Gastroesophageal sphincter (tissue), 4 donors: Measurements from ENCODE around the gene AXIN1. TPM values are rescaled to one million over a fixed set of nuclear protein-coding genes. Genes with fewer than 3 reads are reported as not detected.

Experiments
- ATAC-seq: fragments of 150-250 bp; one replicate; pipeline ENCODE4 v1.9.1; 2016; ENCODE audit warnings: mild to moderate bottlenecking, moderate library complexity
- H3K27ac ChIP-seq, 4 donors: fragments of 200-600 bp; sonication (generic) in 3 of 4; 1 replicate in 3 of 4; 2 replicates in 1 of 4; pipeline ENCODE4 v1.5.1; 2016 to 2019
- H3K27me3 ChIP-seq: fragments of 200-600 bp; sonication (generic); one replicate; pipeline ENCODE4 v1.5.1; 2019
- H3K36me3 ChIP-seq, 2 donors: fragments of 200-600 bp; sonication (generic); one replicate each; pipeline ENCODE4 v1.5.1; 2019; ENCODE audit warnings: control low read depth in 1 of 2
- H3K4me1 ChIP-seq, 3 donors: fragments of 200-600 bp; sonication (generic); 1 replicate in 2 of 3; 2 replicates in 1 of 3; pipeline ENCODE4 v1.5.1; 2016 to 2019; ENCODE audit warnings: control low read depth in 2 of 3
- H3K4me3 ChIP-seq, 2 donors: fragments of 200-600 bp; sonication (generic); one replicate each; pipeline ENCODE4 v1.5.1; 2019; ENCODE audit warnings: mild to moderate bottlenecking in 1 of 2, moderate library complexity in 1 of 2
- H3K9me3 ChIP-seq, 3 donors: fragments of 200-600 bp; sonication (generic); one replicate each; pipeline ENCODE4 v1.5.1; 2017 to 2019; ENCODE audit warnings: control low read depth in 2 of 3
- EP300 ChIP-seq: sonication (generic); formaldehyde crosslinking; IDR thresholded peaks from one replicate; pipeline ENCODE4 v1.6.1; 2017; ENCODE audit warnings: antibody characterized with exemption, mild to moderate bottlenecking
- POLR2A ChIP-seq, 2 donors: fragments of 450-650 bp; IDR thresholded peaks; one replicate each; pipeline ENCODE4 v1.6.1; 2017; ENCODE audit warnings: antibody characterized with exemption in 2 of 2, mild to moderate bottlenecking in 2 of 2, moderate library complexity in 1 of 2
- POLR2AphosphoS5 ChIP-seq: sonication (generic); formaldehyde crosslinking; IDR thresholded peaks from one replicate; pipeline ENCODE4 v1.6.1; 2017; ENCODE audit warnings: antibody characterized with exemption
- WGBS, 2 donors: methylation state at CpG; one replicate each; pipeline ENCODE4 v1.1.5; 2018; ENCODE audit warnings: low coverage in 1 of 2; 5-methylcytosine and 5-hydroxymethylcytosine counted together
- total RNA-seq, 4 donors: library from RNA; depleted of rRNA; stranded (reverse); fragments of >200 nt; gene quantifications; one replicate each; pipeline ENCODE4 v1.1.0, GENCODE V29; 2016
- TF ChIP-seq, protein P1 (sequence below), 4 experiments: fragments of 200-600 bp in 2 of 4; fragments of 450-650 bp in 2 of 4; sonication (generic) in 1 of 4; IDR thresholded peaks; one replicate each; pipeline ENCODE4 v1.5.1; 2017 to 2019; ENCODE audit warnings: antibody characterized with exemption in 4 of 4, mild to moderate bottlenecking in 2 of 4, moderate library complexity in 2 of 4

Gene AXIN1
- total RNA-seq, 4 donors from 2014 or later, result 26.0 to 58.8 (median 32.9) TPM

DNA sequence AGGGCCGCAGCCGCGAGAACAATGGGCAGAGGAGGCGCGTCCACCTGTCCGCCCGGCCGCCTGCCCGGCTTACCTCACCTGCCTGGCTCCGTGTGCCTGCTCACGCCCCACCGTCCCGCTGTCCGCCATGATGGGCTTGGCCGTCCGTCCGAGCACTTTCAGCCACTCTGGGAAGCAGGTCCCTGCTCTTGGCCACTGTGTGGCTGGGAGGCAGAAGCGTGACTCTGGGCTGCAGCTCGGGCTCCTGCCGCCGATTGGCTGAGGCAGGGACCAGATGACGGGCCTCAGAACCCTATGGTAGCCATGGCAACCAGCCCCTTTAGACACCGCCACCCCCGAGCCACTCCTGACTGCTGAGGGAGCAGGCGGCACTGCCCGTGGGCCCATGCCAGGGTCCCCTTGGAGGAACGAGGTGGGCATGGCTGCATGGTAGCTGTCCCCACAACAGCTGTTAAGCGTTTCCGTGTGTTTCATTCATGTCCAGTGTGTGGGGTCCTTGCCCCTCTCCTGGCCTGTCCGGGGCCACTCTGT is 8.9 kb upstream of the AXIN1 start:
- Histone ChIP-seq H3K27ac (no peak overlapping the region), H3K27me3 (peaks cover 38% of the 10 kb centered on the region), H3K4me1 (peaks cover 0 to 8% (median 0%) of the 10 kb centered on the region in 3 donors), H3K36me3 (peaks cover 0 to 5% of the 10 kb centered on the region in 2 donors), H3K9me3 (no peaks in the 10 kb centered on the region), H3K4me3 (no peak overlapping the region)
- no CpG with 5 or more reads among the region's 30 CpGs for WGBS, 2 donors
- ATAC-seq, result no peak
- TF ChIP-seq POLR2A (IDR thresholded peaks at IDR 0.05) (no peak), POLR2AphosphoS5 (no peak)

DNA sequence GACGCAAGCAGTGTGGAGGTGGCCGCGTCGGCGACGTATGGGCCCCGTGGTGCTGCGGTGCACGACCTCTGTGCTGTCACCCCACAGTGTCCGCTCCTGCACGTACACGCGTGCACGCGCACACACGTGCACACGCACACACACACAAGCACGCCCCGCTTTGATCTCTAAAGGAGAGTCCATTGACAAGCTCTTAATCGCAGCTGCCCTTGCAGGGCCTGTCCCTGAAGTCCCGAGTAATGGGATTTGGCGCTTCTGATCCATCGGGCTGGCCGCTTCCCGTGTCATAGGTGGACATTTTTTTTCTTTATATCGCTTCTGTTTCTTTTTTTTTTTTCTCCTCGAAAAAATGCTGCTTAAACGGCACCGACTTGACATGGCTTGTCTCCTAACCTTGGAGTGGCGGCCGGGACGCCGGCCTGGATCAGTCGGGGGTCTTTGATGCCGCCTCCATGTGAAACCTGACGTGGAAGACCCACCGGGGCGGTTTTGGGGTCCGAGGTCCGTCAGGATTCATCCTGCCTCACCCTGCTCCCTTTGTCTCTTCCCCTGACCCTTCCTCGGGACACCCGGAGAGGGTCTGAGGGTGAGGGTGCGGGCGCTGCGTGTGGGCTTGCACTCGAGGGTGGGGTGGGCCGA is 8.3 kb upstream of the AXIN1 start:
- no peak for ATAC-seq
- WGBS, 2 donors, result 80 to 100% methylated on average over 1 to 10 of the region's 47 CpGs

DNA sequence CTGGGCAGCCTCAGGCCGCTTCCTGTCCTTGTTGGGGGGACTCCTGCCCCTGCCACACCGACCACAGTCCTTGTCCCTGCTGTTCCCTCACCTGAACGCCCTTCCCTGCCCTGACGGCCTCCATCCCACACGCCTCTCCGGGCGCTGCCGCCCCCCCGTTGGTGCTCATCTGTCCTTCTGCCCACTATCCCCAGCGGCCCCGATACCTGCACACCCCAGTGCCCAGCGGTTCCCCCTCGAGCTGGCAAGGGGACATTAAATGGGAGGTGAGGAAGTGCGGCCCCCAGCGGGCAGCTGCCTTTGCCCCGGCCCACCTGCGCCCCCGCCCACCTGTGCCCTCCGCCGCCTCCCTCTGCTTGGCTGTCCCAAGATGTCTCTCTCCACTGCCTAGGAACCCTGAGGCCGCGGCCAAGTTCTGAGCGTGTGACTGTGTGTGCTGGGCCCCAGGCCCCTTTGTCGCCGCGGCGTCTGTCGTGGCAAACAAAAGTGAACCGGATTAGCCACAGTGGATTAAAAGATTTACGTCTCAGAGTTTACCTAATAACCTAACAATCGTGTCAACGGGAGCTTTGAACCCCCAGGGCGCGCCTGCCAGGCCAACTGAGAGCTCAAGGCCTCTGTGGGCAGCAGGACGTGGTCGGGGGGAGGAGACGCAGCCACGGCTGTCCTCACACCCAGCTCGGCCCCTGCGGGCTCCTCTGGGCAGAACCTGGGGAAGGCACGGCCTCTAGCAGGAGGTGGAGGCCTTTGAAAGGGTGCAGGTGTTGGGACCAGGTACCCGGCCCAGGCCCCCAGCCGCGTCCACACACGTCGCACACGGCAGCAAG is 7.6 kb upstream of the AXIN1 start:
- no peaks in the 10 kb centered on the region for H3K36me3 ChIP-seq
- peaks cover 0 to 8% (median 0%) of the 10 kb centered on the region in 3 donors for H3K4me1 ChIP-seq
- 85 to 97% methylated on average over 6 to 11 of the region's 47 CpGs for WGBS, 2 donors
- no peaks in the 10 kb centered on the region for H3K9me3 ChIP-seq
- TF ChIP-seq, protein P1, sequence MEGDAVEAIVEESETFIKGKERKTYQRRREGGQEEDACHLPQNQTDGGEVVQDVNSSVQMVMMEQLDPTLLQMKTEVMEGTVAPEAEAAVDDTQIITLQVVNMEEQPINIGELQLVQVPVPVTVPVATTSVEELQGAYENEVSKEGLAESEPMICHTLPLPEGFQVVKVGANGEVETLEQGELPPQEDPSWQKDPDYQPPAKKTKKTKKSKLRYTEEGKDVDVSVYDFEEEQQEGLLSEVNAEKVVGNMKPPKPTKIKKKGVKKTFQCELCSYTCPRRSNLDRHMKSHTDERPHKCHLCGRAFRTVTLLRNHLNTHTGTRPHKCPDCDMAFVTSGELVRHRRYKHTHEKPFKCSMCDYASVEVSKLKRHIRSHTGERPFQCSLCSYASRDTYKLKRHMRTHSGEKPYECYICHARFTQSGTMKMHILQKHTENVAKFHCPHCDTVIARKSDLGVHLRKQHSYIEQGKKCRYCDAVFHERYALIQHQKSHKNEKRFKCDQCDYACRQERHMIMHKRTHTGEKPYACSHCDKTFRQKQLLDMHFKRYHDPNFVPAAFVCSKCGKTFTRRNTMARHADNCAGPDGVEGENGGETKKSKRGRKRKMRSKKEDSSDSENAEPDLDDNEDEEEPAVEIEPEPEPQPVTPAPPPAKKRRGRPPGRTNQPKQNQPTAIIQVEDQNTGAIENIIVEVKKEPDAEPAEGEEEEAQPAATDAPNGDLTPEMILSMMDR (IDR thresholded peaks at IDR 0.05), result no peak
- no peak for TF ChIP-seq POLR2AphosphoS5
- no peak for TF ChIP-seq EP300
- no peak for TF ChIP-seq POLR2A (IDR thresholded peaks at IDR 0.05)
- H3K27ac ChIP-seq, result no peak overlapping the region
- peaks cover 37% of the 10 kb centered on the region for H3K27me3 ChIP-seq
- no peak for ATAC-seq
- H3K4me3 ChIP-seq, result no peak overlapping the region

More for the DNA sequence above, 8.3 kb upstream of the AXIN1 start:
- TF ChIP-seq, protein P1 (IDR thresholded peaks at IDR 0.05), result no peak
- TF ChIP-seq POLR2AphosphoS5 (no peak), POLR2A (IDR thresholded peaks at IDR 0.05) (no peak), EP300 (no peak)
- Histone ChIP-seq H3K27me3 (peaks cover 38% of the 10 kb centered on the region), H3K9me3 (no peaks in the 10 kb centered on the region), H3K4me1 (peaks cover 0 to 8% (median 0%) of the 10 kb centered on the region in 3 donors), H3K27ac (no peak overlapping the region), H3K36me3 (no peaks in the 10 kb centered on the region), H3K4me3 (no peak overlapping the region)

DNA sequence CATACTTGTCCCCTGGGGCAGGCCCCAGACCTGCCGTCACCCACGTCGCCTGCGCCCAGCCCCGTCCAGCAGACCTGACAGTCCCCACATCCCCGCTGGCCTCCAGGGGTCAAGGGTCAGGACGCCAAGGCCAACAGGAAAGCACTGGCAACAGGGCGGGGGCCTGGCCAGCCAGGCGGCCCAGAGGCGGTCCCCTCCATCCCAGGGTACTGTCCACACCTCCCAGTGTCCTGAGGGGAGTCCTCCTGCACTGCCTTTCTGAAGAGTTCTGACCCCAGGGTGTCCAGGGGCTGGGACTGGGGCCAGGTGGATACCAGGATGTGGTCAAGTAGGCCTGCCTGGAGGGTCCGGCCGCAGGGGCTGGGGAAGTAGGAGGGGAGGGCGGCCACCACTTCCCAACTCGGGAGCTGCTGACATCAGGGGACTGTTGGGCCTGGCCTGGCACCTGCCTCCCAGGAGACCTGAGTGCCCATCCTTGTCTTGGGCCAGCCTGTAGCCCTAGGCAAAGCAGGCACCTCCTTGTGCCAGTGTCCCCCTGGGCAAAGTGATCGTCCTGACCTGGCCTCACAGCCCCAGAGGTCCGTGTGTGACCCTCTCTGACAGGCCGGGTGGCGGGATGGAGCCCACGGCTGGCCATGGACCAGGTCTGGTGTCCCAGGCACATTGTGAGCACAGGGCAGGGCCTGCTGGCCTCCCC is 6.7 kb upstream of the AXIN1 start:
- WGBS, 2 donors, result 55 to 80% methylated on average over 1 to 3 of the region's 19 CpGs
- no peak overlapping the region for H3K4me3 ChIP-seq
- TF ChIP-seq, protein P1 (IDR thresholded peaks at IDR 0.05), result no peak
- no peak for TF ChIP-seq POLR2AphosphoS5
- TF ChIP-seq POLR2A (IDR thresholded peaks at IDR 0.05), result no peak
- no peak for TF ChIP-seq EP300
- no peak for ATAC-seq
- no peaks in the 10 kb centered on the region for H3K36me3 ChIP-seq
- peaks cover 0 to 8% (median 0%) of the 10 kb centered on the region in 3 donors for H3K4me1 ChIP-seq
- no peaks in the 10 kb centered on the region for H3K9me3 ChIP-seq
- H3K27ac ChIP-seq, result no peak overlapping the region
- H3K27me3 ChIP-seq, result peaks cover 28% of the 10 kb centered on the region

DNA sequence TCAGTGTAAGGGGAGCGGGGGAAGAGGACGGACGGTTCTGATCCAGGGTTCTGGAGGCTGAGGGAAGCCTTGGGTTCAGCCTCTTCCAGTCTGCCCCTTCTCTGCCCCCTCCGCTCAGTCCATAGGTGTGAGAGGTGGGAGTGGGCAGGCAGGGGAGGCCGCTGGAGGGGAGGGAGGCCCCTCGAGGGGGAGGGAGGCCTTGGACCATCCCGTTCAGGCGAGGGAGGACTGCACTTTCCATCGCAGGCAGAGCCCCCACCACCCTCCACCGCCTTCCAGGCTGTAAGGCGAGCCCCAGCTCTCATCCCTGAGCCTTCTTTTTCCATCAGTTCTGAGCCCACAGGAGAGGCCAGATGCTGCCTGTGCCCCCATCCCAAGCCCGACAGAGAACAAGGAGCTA is 4.2 kb upstream of the AXIN1 start:
- no peak overlapping the region for H3K4me3 ChIP-seq
- no peak for TF ChIP-seq POLR2A (IDR thresholded peaks at IDR 0.05)
- TF ChIP-seq, protein P1 (IDR thresholded peaks at IDR 0.05), result no peak
- no peak for TF ChIP-seq EP300
- TF ChIP-seq POLR2AphosphoS5, result no peak
- H3K4me1 ChIP-seq, result peaks cover 0 to 10% (median 4%) of the 10 kb centered on the region in 3 donors
- no peaks in the 10 kb centered on the region for H3K36me3 ChIP-seq
- peaks cover 5% of the 10 kb centered on the region for H3K27me3 ChIP-seq
- no peak for ATAC-seq
- 40 to 70% methylated on average over 2 to 9 of the region's 12 CpGs for WGBS, 2 donors
- H3K9me3 ChIP-seq, result no peaks in the 10 kb centered on the region
- H3K27ac ChIP-seq, result no peak overlapping the region
